Psoas muscle (tissue), 8 donors: ENCODE results near the gene SLC9A5. TPM values are rescaled to one million over a fixed set of nuclear protein-coding genes. Genes with fewer than 3 reads are reported as not detected.

Experiments used
- ATAC-seq, 4 donors: fragments of 200-7000 bp; cut with Tn5 transposase; one replicate each; pipeline ENCODE4 v1.9.1; 2020; ENCODE audit warnings: moderate library complexity in 3 of 4, mild to moderate bottlenecking in 2 of 4
- DNase-seq, 2 donors: peaks; one replicate each; pipeline ENCODE4 v3.0.0-alpha.2; 2020
- H3K27ac ChIP-seq: fragments of 200-600 bp; one replicate; pipeline ENCODE4 v1.8.0; 2022
- H3K27me3 ChIP-seq, 3 donors: fragments of 200-600 bp in 1 of 3; one replicate each; pipeline versions ENCODE4 v1.6.1 to v1.8.0; 2013 to 2022; ENCODE audit warnings: low read length in 2 of 3, mild to moderate bottlenecking in 2 of 3, moderate library complexity in 1 of 3; ENCODE audit not compliant: insufficient read depth in 3 of 3
- H3K36me3 ChIP-seq, 2 donors: fragments of 200-600 bp in 1 of 2; one replicate each; pipeline versions ENCODE4 v1.6.1 to v1.8.0; 2013 to 2022; ENCODE audit warnings: low read depth in 1 of 2, mild to moderate bottlenecking in 1 of 2, moderate library complexity in 1 of 2; ENCODE audit not compliant: insufficient read depth in 1 of 2
- H3K4me1 ChIP-seq: fragments of 200-600 bp; one replicate; pipeline ENCODE4 v1.8.0; 2022
- H3K4me3 ChIP-seq: fragments of 200-600 bp; one replicate; pipeline ENCODE4 v1.8.0; 2022; ENCODE audit warnings: mild to moderate bottlenecking
- H3K9me3 ChIP-seq: fragments of 200-600 bp; one replicate; pipeline ENCODE4 v1.8.0; 2022
- WGBS, 3 donors: extraction: QIAGEN DNeasy Blood & Tissue Kit; methylation state at CpG; one replicate each; pipeline versions ENCODE4 v1.1.6 to v1.1.7; 2013; 5-methylcytosine and 5-hydroxymethylcytosine counted together
- intact Hi-C, 2 donors: fragments of 100-400 bp; cut with DNase I; formaldehyde crosslinking; loops; one replicate each; pipeline versions ENCODE4 v1.11.0 to v1.14.2; 2022
- polyA plus RNA-seq, 3 donors: library from polyadenylated mRNA; stranded (reverse); fragments of 200-250 nt; gene quantifications; one replicate each; pipeline ENCODE4 v1.2.3, GENCODE V29; 2013
- total RNA-seq, 4 donors: library from RNA; stranded (reverse); fragmentation: NEBNext Ultra II Directional in 2 of 4; extraction: Animal tissue kit (Norgen Biotek cat#: 25700) in 2 of 4; gene quantifications; one replicate each; pipeline versions ENCODE4 v1.2.1 to v1.2.4, GENCODE V29; 2021 to 2023
- TF ChIP-seq, protein P1 (sequence below): fragments of 200-600 bp; IDR thresholded peaks from one replicate; pipeline ENCODE4 v1.8.0; 2022; ENCODE audit warnings: antibody characterized with exemption
- donor health status: healthy with polysubstance abuse.
- donor health status: DM: no; HTN: no; CAD: no; lungs with moderate emphysema.
- donor health status: Bipolar disorder and iron deficiency.
- donor health status: healthy.
- donor health status: DM: yes; HTN: yes; CAD: no.
- donor health status: DM: no; HTN: no; CAD: no.
- donor health status: DM: no; HTN: no; CAD: no.
- donor health status: DM: yes; HTN: yes; CAD: no.

SLC9A5 gene
- total and polyA plus RNA-seq, 7 donors: 0.52 to 1.7 (median 1.1) TPM

DNA sequence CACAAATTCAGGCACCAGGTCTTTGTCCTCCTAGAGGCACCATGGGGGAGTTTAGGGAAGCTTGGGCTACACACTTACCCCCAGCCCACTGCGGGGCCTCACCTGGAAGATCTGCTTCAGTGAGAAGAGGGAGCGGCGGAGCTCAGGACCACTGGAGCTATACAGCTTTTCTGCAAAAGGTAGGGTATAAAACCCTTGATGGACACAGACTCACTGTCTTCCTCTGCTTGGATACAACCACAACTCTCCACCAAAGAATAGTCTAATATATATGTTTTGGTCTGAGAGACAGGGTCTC is 10.6 kb upstream of the SLC9A5 start:
- Histone ChIP-seq H3K36me3 (peaks cover 2 to 66% of the 10 kb centered on the region in 2 donors), H3K4me1 (peaks cover 49% of the 10 kb centered on the region), H3K27ac (peak overlapping the region; percentile 99), H3K9me3 (no peaks in the 10 kb centered on the region), H3K27me3 (no peaks in the 10 kb centered on the region), H3K4me3 (no peak overlapping the region)
- no peak for DNase-seq
- no peak for ATAC-seq
- WGBS, 3 donors: 92 to 98% (median 98%) methylated on average over 3 of the region's 3 CpGs
- intact Hi-C loops: no loop called here
- TF ChIP-seq, protein P1, sequence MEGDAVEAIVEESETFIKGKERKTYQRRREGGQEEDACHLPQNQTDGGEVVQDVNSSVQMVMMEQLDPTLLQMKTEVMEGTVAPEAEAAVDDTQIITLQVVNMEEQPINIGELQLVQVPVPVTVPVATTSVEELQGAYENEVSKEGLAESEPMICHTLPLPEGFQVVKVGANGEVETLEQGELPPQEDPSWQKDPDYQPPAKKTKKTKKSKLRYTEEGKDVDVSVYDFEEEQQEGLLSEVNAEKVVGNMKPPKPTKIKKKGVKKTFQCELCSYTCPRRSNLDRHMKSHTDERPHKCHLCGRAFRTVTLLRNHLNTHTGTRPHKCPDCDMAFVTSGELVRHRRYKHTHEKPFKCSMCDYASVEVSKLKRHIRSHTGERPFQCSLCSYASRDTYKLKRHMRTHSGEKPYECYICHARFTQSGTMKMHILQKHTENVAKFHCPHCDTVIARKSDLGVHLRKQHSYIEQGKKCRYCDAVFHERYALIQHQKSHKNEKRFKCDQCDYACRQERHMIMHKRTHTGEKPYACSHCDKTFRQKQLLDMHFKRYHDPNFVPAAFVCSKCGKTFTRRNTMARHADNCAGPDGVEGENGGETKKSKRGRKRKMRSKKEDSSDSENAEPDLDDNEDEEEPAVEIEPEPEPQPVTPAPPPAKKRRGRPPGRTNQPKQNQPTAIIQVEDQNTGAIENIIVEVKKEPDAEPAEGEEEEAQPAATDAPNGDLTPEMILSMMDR: no peak

DNA sequence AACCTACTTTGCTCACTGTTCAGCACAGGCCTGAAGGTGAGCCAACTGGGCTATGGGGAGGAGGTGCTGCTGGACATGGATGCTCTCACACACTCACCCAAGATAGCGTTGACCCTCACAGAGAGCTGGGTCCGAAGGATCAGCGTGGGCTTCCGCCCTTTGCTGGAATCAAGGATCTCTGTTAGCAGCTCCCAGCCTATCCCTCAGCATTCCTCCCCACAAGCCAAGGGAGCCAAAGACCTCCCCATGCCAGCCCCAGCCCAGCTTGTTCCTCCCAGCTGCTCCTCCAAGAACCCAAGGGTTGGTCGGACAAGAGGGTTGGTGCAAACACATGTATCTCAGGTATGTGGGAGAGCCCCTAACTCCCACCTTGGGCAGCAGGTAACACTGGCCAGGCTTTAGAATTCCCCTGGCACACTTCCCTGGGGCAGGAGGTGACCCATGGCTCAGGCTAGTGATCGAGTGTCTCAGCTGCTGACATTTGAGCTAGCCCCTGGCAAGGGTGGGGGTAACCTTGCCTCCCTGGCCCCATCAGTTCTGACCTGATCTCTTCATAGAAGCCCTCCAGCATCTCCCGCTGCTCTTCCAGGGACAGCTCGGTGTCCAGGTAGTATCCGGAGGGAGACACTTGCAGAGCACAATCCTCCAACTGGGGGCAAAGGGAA is 9.8 kb upstream of the SLC9A5 start:
- Histone ChIP-seq H3K27me3 (no peaks in the 10 kb centered on the region), H3K4me3 (no peak overlapping the region), H3K4me1 (peaks cover 56% of the 10 kb centered on the region), H3K36me3 (peaks cover 2 to 59% of the 10 kb centered on the region in 2 donors), H3K9me3 (no peaks in the 10 kb centered on the region), H3K27ac (peak overlapping the region; percentile 99)
- DNase-seq: peak in 1 of 2 donors; percentile 58
- peak in 1 of 4 donors; percentile 22 for ATAC-seq
- TF ChIP-seq, protein P1: no peak
- intact Hi-C loops: no loop called here
- WGBS, 3 donors: 37 to 61% (median 47%) methylated on average over 9 of the region's 9 CpGs

DNA sequence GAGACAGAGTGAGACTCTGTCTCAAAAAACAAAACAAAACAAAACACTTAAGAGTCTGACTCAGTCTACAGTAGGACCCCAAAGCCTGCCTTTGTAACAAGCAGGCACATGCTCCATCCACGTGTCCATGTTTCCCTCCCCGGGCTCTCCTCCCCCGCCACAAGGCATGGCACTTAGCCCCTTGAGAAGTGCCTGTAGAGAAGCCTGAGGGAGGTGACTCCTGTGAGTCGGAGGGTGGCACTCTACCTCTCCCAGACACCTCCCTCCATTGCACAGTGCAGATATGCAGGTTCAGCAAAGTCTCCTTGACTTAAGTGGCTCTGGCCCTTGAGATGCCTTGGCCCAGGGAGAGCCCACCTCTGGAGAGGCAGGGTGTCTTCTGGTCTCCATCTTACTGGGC is 8.3 kb upstream of the SLC9A5 start:
- Histone ChIP-seq H3K4me3 (peak overlapping the region; percentile 39), H3K27me3 (no peaks in the 10 kb centered on the region), H3K9me3 (no peaks in the 10 kb centered on the region), H3K27ac (peak overlapping the region; percentile 99), H3K4me1 (peaks cover 71% of the 10 kb centered on the region), H3K36me3 (peaks cover 2 to 43% of the 10 kb centered on the region in 2 donors)
- ATAC-seq: peak in 2 of 4 donors; percentile 2 to 12
- WGBS, 3 donors: 35 to 77% (median 37%) methylated on average over 4 of the region's 4 CpGs
- TF ChIP-seq, protein P1: no peak
- intact Hi-C loops: no loop called here
- peak in 1 of 2 donors; percentile 59 for DNase-seq

DNA sequence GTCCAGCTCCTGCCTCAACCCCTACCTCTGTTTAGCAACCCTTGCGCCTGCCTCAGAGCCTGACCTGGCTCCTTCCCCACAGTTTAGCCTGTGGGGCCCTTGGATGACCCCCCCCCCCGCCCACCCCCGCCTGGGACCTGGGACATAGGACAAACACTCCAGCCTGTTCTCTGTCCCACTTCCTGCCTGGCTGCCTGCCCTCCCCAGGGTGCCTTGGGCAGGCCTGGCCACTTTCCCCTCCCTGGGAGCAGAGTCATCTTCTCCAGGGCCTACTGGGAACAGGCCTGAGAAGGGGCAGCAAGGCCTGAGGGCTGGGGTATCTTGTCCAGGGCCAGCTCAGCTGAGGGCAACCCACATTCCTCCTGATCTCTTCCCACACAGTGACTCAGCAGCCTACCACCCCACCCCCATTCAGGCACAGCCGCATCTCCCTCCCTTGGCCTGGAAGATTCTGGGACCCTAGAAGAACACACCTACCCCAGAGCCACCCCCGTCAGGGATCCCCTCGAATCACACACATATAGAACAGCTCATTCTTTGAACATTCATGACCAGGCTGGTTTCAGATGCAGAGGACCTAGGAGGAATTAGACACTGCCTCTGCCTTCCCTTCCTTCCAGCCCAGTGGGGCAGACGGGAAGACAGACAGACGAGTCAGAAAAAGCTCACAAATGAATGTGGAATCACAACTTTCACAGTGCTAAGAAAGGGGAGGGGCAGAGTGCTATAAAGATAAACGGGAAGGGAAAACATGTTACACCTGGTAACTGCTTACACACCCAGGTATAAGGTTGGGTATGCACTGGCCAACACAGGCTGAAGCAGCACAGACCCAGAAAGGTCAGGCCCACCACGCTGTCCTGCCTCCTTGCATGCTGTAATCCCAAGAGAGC is 7.5 kb upstream of the SLC9A5 start:
- TF ChIP-seq, protein P1: no peak
- peaks cover 74% of the 10 kb centered on the region for H3K4me1 ChIP-seq
- intact Hi-C loops: no loop called here
- peaks cover 2 to 36% of the 10 kb centered on the region in 2 donors for H3K36me3 ChIP-seq
- peak overlapping the region; percentile 39 for H3K4me3 ChIP-seq
- ATAC-seq (peak; percentile 52 to 57 (median 55)), DNase-seq (peak; percentile 85 to 95)
- no peaks in the 10 kb centered on the region for H3K27me3 ChIP-seq
- H3K9me3 ChIP-seq: no peaks in the 10 kb centered on the region
- peak overlapping the region; percentile 99 for H3K27ac ChIP-seq
- 24 to 51% (median 29%) methylated on average over 10 of the region's 10 CpGs for WGBS, 3 donors
